AG04450 (cell line): Measurements from ENCODE around the gene MGLL. TPM values are rescaled to one million over a fixed set of nuclear protein-coding genes. Genes with fewer than 3 reads are reported as not detected.

Experiments
- CTCF ChIA-PET: fragments of 300-600, 350-600 bp; formaldehyde crosslinking; extraction: SDS; loops from one replicate; lab custom pipeline; 2022; ENCODE audit warnings: antibody characterized with exemption, inconsistent platforms; lab: Charles Lee
- POLR2A ChIA-PET: fragments of 350-600 bp; formaldehyde crosslinking; extraction: SDS; loops from one replicate; lab custom pipeline; 2021; ENCODE audit warnings: antibody characterized with exemption, inconsistent platforms; lab: Yijun Ruan, JAX
- DNase-seq: peaks from one replicate; pipeline ENCODE4 v3.0.0-alpha.2; 2011; ENCODE audit warnings: low read depth, low spot score
- H3K27ac ChIP-seq: one replicate; pipeline ENCODE4 v1.5.1; 2012; ENCODE audit warnings: low read depth, low read length, control low read depth
- H3K27me3 ChIP-seq: one replicate; pipeline ENCODE4 v1.6.0; 2012; ENCODE audit warnings: low read length; ENCODE audit not compliant: control insufficient read depth, insufficient read depth
- H3K4me3 ChIP-seq: 2 replicates; pipeline ENCODE4 v1.5.1; 2011; ENCODE audit warnings: mild to moderate bottlenecking, low read depth, low read length, control low read depth
- H3K9me3 ChIP-seq: 2 replicates; pipeline ENCODE4 v1.5.1; 2012; ENCODE audit warnings: low read length; ENCODE audit not compliant: control insufficient read depth, insufficient read depth
- polyA plus RNA-seq: library from polyadenylated mRNA; depleted of rRNA; stranded (reverse); fragments of >200 nt; gene quantifications from 2 replicates; pipeline ENCODE4 v1.2.3, GENCODE V29; 2011
- TF ChIP-seq, protein P1 (sequence below): IDR thresholded peaks from 2 replicates; pipeline ENCODE4 v1.5.1; 2011; ENCODE audit warnings: low read depth, low read length, control low read depth, inconsistent platforms

MGLL gene
- polyA plus RNA-seq, 1 experiment = 49.1 TPM

GRCh38 chr3:127801731-127802313, 20.5 kb downstream of the MGLL start:
- ChIA-PET CTCF (no interaction called here), POLR2A (no interaction called here)
- H3K4me3 ChIP-seq = no peak overlapping the region
- H3K9me3 ChIP-seq = no peaks in the 10 kb centered on the region
- H3K27me3 ChIP-seq = no peaks in the 10 kb centered on the region
- TF ChIP-seq, protein P1, sequence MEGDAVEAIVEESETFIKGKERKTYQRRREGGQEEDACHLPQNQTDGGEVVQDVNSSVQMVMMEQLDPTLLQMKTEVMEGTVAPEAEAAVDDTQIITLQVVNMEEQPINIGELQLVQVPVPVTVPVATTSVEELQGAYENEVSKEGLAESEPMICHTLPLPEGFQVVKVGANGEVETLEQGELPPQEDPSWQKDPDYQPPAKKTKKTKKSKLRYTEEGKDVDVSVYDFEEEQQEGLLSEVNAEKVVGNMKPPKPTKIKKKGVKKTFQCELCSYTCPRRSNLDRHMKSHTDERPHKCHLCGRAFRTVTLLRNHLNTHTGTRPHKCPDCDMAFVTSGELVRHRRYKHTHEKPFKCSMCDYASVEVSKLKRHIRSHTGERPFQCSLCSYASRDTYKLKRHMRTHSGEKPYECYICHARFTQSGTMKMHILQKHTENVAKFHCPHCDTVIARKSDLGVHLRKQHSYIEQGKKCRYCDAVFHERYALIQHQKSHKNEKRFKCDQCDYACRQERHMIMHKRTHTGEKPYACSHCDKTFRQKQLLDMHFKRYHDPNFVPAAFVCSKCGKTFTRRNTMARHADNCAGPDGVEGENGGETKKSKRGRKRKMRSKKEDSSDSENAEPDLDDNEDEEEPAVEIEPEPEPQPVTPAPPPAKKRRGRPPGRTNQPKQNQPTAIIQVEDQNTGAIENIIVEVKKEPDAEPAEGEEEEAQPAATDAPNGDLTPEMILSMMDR = no peak
- DNase-seq = no peak
- H3K27ac ChIP-seq = no peak overlapping the region

DNA sequence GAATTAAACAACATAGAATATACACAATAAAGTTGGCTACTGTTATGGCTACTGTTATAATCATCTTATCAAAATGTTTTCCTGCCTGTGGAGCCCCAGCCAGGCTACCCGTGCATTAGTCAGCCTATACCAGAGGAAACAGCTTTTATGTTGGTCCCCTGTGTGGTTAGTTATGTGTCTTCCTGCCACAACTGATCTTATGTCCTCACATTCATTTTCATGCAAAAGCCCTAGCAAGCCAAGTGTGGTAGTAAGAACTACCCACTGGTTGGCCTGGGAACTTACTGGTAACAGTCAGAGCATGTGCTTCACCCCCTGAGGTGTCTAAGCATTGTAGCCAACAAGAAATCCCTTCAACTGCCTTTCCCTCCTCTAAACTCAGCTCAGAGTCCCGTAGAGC, 21.8 kb downstream of the MGLL start:
- Histone ChIP-seq H3K9me3 (no peaks in the 10 kb centered on the region), H3K27me3 (no peaks in the 10 kb centered on the region), H3K27ac (peak overlapping the region; percentile 87), H3K4me3 (no peak overlapping the region)
- TF ChIP-seq, protein P1 = no peak
- CTCF ChIA-PET = no interaction called here
- POLR2A ChIA-PET = no interaction called here
- no peak for DNase-seq

DNA sequence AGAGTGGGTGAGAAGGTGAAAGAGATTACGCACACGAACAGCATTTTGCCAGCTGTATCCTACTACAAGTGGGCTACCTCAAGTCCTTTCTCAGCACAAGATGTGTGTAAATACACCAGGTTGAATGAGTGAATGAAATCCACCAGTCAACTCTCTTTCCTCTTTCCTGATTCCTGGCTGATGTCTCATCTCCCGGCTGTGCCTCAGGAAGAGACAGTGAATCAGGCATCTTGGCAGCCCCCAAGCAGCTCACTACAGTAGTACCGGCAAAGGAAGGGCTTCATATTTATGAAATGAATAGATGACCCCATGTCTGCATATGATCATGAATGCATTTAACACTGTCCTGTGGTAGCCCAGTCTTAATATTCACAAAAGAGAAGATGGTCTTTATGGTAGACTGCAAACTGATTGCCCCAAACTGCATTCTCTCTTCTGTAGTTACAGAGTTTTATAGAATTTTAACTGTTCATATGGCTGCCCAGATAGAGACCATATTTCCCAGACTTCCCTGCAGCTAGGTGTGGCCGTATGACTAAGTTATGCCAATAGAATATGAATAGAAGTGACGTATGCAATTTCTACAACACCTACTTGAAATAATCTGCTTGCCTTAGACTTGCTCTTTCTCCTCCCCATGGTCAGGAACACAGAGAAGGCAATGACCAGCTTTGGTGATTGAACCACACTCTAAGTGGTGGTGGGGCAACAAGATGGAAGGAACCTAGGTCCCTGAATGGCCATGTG, 22.7 kb downstream of the MGLL start:
- H3K27ac ChIP-seq = peak overlapping the region; percentile 87
- ChIA-PET POLR2A (interaction anchor here (1.0 to 1.2 kb wide), 3 partner anchors 23 to 261 kb away, joined by 3 read pairs; partner anchors contain the start of gene MGLL), CTCF (interaction anchor here (1.7 kb wide), 1 partner anchor 103 kb away, joined by 3 read pairs; no protein-coding TSS in a partner anchor)
- no peaks in the 10 kb centered on the region for H3K9me3 ChIP-seq
- peak; percentile 80 for DNase-seq
- no peak overlapping the region for H3K4me3 ChIP-seq
- TF ChIP-seq, protein P1 = no peak
- no peaks in the 10 kb centered on the region for H3K27me3 ChIP-seq

DNA sequence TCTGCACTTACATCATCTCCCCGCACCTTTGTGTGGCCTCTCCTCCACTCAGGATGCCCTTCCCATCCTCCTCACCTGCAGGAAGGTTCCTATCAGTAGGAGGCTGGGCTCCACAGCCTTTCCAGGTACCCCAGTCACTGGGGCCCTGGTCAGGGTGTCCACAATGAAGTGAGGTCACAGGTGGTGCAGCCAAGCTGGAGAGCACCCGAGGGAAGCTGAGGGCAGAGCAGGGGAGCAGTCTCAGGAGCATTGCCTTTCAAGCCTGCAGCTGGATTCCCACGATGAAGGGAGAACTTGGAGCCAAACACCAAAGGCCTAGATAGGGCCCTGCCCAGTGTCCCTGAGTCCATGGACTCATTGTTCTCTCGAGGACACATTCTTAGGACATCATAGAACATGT, 23.6 kb downstream of the MGLL start:
- H3K9me3 ChIP-seq = no peaks in the 10 kb centered on the region
- ChIA-PET POLR2A (interaction anchor here (1.1 to 1.2 kb wide), 2 partner anchors 24 to 262 kb away, joined by 3 read pairs; partner anchors contain the start of gene MGLL), CTCF (interaction anchor here (1.7 kb wide), 1 partner anchor 102 kb away, joined by 3 read pairs; no protein-coding TSS in a partner anchor)
- no peak overlapping the region for H3K4me3 ChIP-seq
- H3K27ac ChIP-seq = peak overlapping the region; percentile 87
- TF ChIP-seq, protein P1 = no peak
- no peaks in the 10 kb centered on the region for H3K27me3 ChIP-seq
- DNase-seq = no peak

- Histone ChIP-seq H3K9me3 (no peaks in the 10 kb centered on the region), H3K27me3 (no peaks in the 10 kb centered on the region), H3K27ac (no peak overlapping the region), H3K4me3 (no peak overlapping the region)
- CTCF ChIA-PET = no interaction called here
- DNase-seq = no peak
- TF ChIP-seq, protein P1 = no peak
- POLR2A ChIA-PET = no interaction called here
Observed at GRCh38 chr3:127796831-127797150, 25.5 kb downstream of the MGLL start.
